SH-SY5Y (cell line): ENCODE results near the gene BIRC6.

Source experiments
- GATA2 ChIP-seq: IDR thresholded peaks from 2 replicates; pipeline ENCODE4 v1.6.1; 2011; ENCODE audit warnings: mild to moderate bottlenecking, low read depth, low read length
- GATA3 ChIP-seq: IDR thresholded peaks from 2 replicates; pipeline ENCODE4 v1.6.1; 2011; ENCODE audit warnings: low read depth, mild to moderate bottlenecking, low read length, moderate library complexity

DNA sequence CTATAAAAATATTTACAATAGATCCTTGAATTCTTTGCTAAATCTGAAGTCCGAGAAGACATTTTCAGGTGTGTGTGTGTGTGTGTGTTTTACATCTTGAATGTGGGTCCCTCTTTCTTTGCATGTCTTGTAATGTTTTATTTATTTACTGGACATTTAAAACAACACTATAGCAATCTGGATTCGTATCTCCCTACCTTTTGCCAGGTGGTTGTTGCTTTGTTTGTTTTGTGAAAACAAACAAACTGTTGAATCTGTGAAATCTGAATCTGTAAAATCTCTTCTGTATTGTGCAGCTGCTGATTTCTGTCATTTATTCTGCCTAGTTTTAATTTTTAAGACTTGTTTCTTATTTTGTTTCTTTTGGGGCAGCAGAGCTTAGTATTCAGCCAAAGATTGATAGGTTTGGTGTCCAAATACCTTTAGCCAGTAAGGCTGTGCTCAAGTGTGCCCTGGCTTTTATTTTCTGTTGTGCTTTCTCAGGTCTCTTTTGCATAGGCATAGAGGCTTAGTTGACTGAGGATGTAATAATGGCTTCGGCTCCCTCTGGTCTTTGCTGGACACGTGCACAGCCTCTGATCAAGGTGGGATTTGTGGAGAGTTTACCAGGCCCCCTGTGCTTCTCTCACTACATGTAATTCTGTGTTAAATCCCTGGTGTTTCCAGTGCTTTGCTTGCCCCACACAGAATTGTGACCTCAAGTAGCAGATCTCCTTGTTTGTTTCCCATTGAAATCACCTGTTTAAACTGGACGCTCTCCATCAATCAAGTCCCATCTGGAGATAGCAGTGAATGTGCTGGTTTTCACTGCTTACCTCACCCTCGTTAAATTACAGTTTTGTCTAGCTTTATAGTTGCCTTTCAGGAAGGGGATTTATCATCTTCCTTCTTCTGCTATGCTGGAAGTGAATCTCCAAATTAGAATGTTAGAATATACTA is 71.1 kb downstream of the BIRC6 start:
- TF ChIP-seq GATA2 (no peak), GATA3 (no peak)
